GM18951 (cell line): Measurements from ENCODE around the gene SP5.
"Not testable (repeated sequence)": the region's sequence is repeated elsewhere in the genome, so short reads cannot be mapped to it uniquely, and the experiment has no call there.

Experiments used
- POLR2A ChIP-seq: IDR thresholded peaks from 4 replicates; pipeline ENCODE4 v1.6.1; 2011; ENCODE audit warnings: mild to moderate bottlenecking; ENCODE audit not compliant: insufficient read length, insufficient read depth; ENCODE audit errors: extremely low read depth
- in situ Hi-C: fragments of 300-500 bp; cut with MboI; formaldehyde crosslinking; loops from one replicate; pipeline ENCODE4 v1.12.0; 2022; ENCODE audit warnings: low sequenced_read_pairs, mixed read lengths, inconsistent platforms; ENCODE audit not compliant: unreplicated experiment

Gene SP5

DNA sequence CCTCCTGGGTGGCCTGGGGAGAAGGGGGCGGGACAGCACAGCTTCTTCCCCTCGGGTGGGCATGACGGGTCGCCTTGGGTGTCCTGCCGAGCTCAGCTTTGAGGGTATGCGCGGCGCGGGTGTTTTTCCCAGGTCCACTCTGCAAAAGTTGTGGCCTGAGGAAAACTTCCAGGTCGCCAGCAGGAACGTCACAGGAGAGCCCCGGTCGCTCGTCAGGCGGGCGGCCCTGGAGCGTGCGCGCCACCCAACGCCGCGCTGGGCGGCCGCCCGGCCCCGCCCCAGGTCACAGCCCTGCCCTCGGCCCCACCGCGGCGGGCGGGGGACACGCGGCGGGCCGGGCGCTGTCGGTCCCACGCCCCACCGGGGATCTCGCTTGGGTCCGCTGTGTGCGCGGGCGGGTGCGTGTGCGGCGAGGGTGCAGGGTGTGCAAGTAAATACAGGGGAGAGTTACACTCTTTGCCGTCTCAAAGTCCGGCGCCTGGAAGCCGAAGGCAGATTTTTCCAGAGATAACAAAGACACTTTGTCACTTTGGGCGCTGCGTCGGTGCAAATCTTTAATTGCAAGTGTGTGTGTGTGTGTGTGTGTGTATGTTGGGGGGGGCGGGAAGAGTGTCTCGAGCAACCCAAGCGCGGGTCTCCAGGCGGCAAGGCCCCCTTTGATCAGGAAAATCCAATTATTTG is 616 bp upstream of the SP5 start:
- in situ Hi-C loops, result loop anchor here (10.0 kb wide), 1 partner anchor 100 kb away; the partner anchor contains the start of gene GAD1
- no peak for TF ChIP-seq POLR2A

DNA sequence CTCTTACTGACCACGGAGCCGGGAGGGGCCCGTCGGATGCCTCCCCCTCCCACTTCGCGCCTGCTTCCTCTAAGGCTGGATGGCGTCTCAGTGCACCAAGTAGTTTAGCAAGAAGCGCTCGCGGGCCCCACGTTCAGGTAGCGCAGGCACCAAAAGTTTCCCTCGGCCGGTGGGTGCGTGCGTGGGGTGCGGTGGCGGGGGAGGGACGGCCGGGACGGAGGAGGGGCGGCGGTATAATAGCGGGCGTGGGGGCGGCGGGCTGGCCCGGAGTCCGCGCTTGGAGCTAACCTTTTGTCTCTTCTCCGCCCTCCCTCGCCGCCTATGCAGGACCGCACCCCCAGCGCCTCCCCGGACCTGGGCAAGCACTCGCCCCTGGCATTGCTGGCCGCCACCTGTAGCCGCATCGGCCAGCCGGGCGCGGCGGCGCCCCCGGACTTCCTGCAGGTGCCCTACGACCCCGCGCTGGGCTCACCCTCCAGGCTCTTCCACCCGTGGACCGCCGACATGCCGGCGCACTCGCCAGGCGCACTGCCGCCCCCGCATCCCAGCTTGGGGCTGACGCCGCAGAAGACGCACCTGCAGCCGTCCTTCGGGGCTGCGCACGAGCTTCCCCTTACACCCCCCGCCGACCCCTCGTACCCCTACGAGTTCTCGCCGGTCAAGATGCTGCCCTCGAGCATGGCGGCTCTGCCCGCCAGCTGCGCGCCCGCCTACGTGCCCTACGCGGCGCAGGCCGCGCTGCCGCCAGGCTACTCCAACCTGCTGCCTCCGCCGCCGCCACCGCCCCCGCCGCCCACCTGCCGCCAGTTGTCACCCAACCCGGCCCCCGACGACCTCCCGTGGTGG is 1.0 kb downstream of the SP5 start:
- TF ChIP-seq POLR2A, result no peak
- in situ Hi-C loops, result loop anchor here (10.0 kb wide), 1 partner anchor 99 kb away; the partner anchor contains the start of gene GAD1

DNA sequence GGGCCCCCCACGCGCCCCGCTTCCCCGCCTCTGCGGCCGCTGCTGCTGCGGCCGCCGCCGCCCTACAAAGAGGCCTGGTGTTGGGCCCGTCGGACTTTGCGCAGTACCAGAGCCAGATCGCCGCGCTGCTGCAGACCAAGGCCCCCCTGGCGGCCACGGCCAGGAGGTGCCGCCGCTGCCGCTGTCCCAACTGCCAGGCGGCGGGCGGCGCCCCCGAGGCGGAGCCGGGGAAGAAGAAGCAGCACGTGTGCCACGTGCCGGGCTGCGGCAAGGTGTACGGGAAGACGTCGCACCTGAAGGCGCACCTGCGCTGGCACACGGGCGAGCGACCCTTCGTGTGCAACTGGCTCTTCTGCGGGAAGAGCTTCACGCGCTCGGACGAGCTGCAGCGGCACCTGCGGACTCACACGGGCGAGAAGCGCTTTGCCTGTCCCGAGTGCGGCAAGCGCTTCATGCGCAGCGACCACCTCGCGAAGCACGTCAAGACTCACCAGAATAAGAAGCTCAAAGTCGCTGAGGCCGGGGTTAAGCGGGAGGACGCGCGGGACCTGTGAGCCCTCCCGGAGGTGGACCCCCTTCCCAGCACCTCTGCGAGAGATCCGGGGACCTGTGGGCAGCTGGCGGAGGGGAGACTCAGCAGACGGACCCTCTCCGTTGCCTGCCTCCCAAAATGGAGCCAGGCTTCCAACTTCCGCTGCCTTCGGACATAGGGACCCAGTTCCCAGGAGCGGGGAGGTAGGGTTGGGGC is 1.9 kb downstream of the SP5 start:
- in situ Hi-C loops, result loop anchor here (10.0 kb wide), 1 partner anchor 98 kb away; the partner anchor contains the start of gene GAD1
- no peak for TF ChIP-seq POLR2A

DNA sequence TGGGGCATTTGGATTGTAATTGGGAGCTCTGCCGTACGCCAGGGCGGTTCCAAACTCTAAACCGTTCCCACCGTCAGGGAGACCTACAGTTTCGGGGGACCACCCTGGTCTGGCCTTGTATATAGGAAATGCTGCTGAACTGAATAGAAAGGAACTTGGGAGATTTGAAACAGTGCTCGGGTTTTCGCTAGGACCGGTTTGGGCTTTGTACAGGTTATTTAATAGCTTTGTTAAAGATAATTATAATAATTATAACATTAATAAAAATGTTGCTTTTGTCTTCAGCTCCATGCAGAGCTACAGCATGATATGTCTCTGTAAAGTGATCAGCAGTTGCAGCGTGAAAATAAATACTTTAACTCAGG is 2.4 kb downstream of the SP5 start:
- in situ Hi-C loops, result loop anchor here (10.0 kb wide), 1 partner anchor 97 kb away; the partner anchor contains the start of gene GAD1
- TF ChIP-seq POLR2A, result no peak

DNA sequence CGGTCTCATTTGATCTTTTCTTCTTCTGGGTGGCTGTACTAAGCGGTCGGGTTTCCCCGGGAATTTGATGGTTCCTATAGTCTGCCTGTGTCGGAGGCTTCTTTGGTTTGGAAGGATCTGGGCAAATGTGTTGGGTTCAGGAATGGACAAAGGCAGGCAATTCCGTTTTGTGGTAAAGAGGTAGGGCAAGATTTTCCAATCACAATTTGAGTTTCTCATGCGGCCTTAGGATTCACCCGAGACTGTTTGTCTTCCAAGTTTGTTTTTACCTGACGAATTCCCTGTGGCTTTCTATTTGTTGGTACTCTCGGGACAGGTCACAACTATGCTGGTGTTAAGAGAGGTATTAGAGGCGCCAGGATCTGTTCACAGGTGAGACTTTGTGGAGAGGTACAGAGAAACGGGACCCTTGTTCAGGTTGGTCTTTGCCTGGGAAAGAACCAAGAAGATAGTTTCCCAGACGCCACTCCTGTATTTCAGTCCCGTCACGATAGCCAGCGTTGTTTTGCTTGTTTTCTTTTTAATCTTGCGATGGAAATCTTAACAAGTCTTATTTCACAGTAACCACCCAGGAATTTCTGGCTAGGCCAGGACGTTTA is 3.0 kb downstream of the SP5 start:
- in situ Hi-C loops, result loop anchor here (10.0 kb wide), 1 partner anchor 97 kb away; the partner anchor contains the start of gene GAD1
- no peak for TF ChIP-seq POLR2A

DNA sequence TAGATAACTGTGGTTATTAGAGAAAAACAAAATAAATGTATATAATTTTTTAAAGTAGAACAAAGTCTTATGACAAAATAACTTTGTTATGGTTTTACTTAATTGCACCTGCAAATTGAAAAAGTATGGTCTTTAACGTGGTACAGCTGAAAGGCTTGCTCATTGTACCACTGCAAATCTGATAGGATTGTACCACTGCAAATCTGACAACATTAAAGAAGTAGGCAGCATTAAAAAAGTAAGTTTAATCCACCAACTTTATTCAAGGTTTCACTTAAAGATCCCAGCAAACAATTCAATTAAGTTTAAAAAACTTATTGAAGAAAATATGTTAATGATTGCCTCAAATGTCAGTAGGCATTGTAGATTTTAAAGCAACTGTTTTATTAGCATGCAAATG is 4.7 kb downstream of the SP5 start:
- in situ Hi-C loops, result loop anchor here (10.0 kb wide), 1 partner anchor 95 kb away; the partner anchor contains the start of gene GAD1
- TF ChIP-seq POLR2A, result no peak

DNA sequence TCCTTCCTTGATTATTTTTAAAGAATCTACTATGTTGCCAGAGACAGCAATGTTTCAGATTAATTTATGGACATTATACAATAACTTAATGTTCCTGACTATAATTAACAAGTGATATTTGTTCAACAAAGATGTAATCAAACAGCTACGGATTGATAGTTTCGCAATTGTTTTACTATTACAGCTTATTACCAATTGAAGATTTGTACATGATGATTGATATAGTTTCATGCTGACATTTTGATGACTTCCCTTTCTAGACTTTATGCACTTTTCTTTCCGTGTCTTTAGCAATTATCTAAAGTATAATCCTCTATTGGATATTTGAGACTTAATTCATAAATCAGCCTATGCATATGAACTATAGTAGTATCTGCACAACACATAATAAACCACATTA is 6.5 kb downstream of the SP5 start:
- TF ChIP-seq POLR2A, result no peak
- in situ Hi-C loops, result no loop called here

DNA sequence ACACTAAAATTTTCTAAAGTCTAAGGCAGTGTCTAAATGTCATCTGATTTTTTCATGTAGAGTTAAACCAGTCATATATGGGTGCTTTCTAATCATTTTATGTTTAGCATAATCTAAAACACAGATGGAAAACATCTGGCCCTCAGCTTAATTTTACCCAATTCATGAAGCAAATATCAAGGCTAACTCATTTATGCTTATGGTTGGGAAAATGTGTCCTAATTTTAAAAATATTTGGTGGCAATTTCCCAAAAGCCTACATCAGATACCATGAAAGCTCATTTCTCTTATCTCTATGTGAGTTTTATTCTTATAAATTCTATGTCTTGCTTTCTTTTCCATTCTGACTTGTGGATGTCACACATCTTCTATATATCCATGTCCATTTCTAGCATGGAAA is 7.2 kb downstream of the SP5 start:
- in situ Hi-C loops, result no loop called here
- TF ChIP-seq POLR2A, result no peak

DNA sequence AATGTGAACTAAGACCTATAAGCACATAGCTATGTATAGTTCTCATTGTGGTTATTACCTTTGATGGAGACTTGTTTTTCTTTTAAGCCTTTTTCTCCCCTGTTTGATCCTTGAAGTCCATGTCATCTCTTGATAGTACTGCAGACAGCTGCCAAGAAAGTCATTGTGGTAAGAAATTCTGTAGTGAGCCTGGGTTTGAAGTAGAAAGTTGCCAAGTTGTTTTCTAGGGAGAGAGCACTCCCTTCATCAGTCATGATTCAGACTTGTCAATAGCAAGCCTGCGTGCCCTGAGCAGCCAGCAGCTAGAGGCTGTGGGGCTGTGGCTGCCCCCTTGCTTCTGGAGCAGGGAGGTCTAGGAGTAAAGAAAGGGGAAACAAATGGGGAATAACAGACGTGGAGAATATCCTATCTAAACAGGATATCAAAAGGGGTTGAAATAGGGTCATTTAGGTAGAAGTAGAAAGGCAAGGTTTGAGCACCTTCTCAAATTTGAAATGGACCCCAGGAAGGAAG is 8.4 kb downstream of the SP5 start:
- no peak for TF ChIP-seq POLR2A
- in situ Hi-C loops, result no loop called here

DNA sequence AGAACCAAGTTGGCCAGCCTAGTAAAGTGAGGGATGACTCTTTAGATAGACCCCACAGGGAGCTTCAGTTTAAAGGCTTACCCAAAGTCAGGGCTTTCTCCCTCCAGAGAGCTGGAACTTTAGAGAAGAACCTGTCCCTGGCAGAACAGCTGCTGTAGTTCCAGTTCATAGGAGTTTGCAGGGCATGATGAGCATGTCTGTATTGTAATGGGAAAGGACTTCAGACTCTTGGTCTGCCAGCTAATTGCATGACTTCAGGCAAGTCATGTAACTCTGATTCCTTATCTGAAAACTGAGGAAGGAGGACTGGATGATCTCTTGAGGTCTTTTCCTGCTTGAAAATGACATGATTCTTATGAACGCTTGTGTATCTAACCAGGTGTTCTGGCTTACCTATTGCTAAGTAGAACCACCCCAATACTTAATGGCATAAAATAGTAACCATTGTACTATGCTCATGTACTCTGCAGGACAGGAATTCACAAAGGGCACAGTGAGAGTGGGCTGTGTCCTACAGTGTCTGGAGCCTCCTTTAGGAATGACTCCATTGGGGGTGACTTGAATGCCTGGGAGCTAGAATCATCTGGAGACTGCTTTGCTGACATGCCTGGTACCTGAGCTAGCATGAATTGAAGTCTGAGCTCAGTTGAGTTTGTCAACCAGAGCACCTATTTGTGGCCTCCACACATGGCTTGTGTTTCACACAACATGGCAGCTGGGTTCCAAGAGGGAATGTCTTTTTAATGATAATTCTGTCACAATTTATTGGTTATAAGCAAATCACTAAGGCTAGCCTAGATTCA is 18.9 kb downstream of the SP5 start:
- in situ Hi-C loops, result no loop called here

DNA sequence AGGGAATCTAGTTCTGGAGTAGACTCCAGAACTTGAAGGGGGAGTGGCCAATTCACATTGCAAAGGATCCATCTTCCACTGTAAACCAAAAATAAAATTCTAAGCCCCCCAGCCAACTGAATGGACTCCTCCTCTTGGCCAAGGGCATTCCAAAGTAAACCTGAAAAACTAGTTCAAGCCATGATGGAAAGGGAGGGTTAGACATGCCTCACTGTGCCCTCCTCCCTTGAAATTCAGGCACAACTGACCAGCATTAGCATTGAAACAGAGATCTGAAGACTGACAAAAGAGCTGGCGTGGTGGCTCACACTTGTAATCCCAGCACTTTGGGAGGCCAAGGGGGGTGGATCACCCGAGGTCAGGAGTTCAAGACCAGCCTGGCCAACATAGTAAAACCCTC is 19.5 kb downstream of the SP5 start:
- in situ Hi-C loops, result not testable (repeated sequence)

More for the DNA sequence above, 18.9 kb downstream of the SP5 start:
- no peak for TF ChIP-seq POLR2A

DNA sequence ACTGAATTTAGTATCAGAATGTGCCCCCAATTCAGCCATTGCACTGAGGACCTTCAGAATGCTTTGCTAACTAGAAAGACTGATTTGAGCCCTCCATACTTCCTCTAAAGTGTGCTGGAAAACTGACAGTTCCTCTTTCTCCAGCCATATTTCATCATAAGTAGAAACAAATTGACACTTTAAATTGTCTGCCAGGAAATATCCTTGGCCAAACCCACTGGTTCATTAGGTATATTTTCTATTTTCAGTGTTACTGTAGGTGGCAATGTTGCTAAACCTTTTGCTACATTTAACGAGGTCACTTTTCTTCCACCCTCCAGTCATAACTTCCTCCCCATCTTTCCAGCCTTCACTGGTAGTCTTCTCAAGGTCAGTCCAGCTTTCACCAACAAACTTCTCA is 21.5 kb downstream of the SP5 start:
- no peak for TF ChIP-seq POLR2A
- in situ Hi-C loops, result no loop called here

DNA sequence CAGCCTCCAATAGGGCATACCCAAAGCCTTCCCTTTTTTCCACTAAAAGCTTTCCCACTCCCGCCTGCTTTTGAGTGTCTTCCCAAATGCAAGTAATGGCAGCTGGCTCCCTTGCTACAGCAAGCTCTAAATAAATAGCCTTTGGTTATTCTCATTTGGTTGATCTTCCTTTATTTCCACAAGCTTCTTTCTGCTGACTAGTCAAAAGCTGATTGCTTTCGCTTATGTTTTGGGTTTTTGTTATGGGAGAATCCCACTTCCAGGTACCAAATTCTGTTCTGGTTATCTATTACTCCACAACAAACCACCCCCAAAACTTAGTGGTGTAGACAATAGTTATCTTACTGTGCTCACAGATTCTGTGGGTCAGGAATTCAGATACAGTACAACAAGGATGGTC is 22.3 kb downstream of the SP5 start:
- in situ Hi-C loops, result no loop called here
- no peak for TF ChIP-seq POLR2A
